Upper lobe of right lung (tissue), 1 donor: Measurements from ENCODE around the gene GTF3C2. TPM values are rescaled to one million over a fixed set of nuclear protein-coding genes. Genes with fewer than 3 reads are reported as not detected.
"Not testable (repeated sequence)": the region's sequence is repeated elsewhere in the genome, so short reads cannot be mapped to it uniquely, and the experiment has no call there.

Experiments
- ATAC-seq: fragments of 200-7000 bp; cut with Tn5 transposase; one replicate; pipeline ENCODE4 v1.9.1; 2020; ENCODE audit warnings: mild to moderate bottlenecking, moderate library complexity
- DNase-seq: peaks from one replicate; pipeline ENCODE4 v3.0.0-alpha.2; 2020
- H3K27ac ChIP-seq: fragments of 200-600 bp; one replicate; pipeline ENCODE4 v1.8.0; 2022
- H3K27me3 ChIP-seq: fragments of 200-600 bp; one replicate; pipeline ENCODE4 v1.8.0; 2022; ENCODE audit warnings: mild to moderate bottlenecking
- H3K36me3 ChIP-seq: fragments of 200-600 bp; one replicate; pipeline ENCODE4 v1.8.0; 2022
- H3K4me1 ChIP-seq: fragments of 200-600 bp; one replicate; pipeline ENCODE4 v1.8.0; 2022
- H3K4me3 ChIP-seq: fragments of 200-600 bp; one replicate; pipeline ENCODE4 v1.8.0; 2022; ENCODE audit warnings: mild to moderate bottlenecking
- H3K9me3 ChIP-seq: fragments of 200-600 bp; one replicate; pipeline ENCODE4 v1.8.0; 2022
- CTCF ChIP-seq: fragments of 200-600 bp; IDR thresholded peaks from one replicate; pipeline ENCODE4 v1.8.0; 2022; ENCODE audit warnings: antibody characterized with exemption
- intact Hi-C: fragments of 100-400 bp; cut with DNase I; formaldehyde crosslinking; loops from one replicate; pipeline ENCODE4 v1.11.0; 2022
- total RNA-seq: library from RNA; stranded (reverse); fragmentation: NEBNext Ultra II Directional; extraction: Animal tissue kit (Norgen Biotek cat#: 25700); gene quantifications from one replicate; pipeline ENCODE4 v1.2.1, GENCODE V29; 2021
- donor health status: DM: no; HTN: yes; CAD: no; lungs with severe emphysema.

Gene GTF3C2
- total RNA-seq, 1 donor from 2014 or later, result 54.4 TPM

DNA sequence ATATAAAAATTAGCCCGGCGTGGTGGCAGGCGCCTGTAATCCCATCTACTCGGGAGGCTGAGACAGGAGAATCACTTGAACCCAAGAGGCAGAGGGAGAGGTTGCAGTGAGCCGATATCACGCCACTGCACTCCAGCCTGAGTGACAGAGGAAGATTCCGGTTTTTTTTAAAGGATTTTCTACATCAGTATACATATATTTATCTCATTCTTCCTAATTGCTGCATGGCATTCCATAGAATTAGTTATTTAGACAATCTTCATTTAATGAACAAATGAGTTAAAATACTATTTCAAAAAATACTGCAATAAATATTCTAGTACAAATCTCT lies 2.0 kb downstream of the GTF3C2 start:
- ATAC-seq (no peak), DNase-seq (no peak)
- no peak for TF ChIP-seq CTCF
- H3K4me1 ChIP-seq, result peaks cover 32% of the 10 kb centered on the region
- H3K36me3 ChIP-seq, result no peaks in the 10 kb centered on the region
- H3K9me3 ChIP-seq, result no peaks in the 10 kb centered on the region
- no peaks in the 10 kb centered on the region for H3K27me3 ChIP-seq
- H3K4me3 ChIP-seq, result no peak overlapping the region
- intact Hi-C loops, result no loop called here
- H3K27ac ChIP-seq, result no peak overlapping the region

GRCh38 chr2:27353762-27354596 lies 2.6 kb downstream of the GTF3C2 start:
- Histone ChIP-seq H3K36me3 (no peaks in the 10 kb centered on the region), H3K9me3 (no peaks in the 10 kb centered on the region), H3K4me1 (peaks cover 32% of the 10 kb centered on the region), H3K4me3 (no peak overlapping the region), H3K27ac (no peak overlapping the region), H3K27me3 (no peaks in the 10 kb centered on the region)
- ATAC-seq, result no peak
- no peak for DNase-seq
- intact Hi-C loops, result no loop called here
- no peak for TF ChIP-seq CTCF

- H3K4me3 ChIP-seq, H3K27me3 ChIP-seq, DNase-seq, ATAC-seq, H3K27ac ChIP-seq, intact Hi-C loops, H3K36me3 ChIP-seq, H3K9me3 ChIP-seq: not testable (repeated sequence)
- H3K4me1 ChIP-seq, result peaks cover 31% of the 10 kb centered on the region
These were observed 3.2 kb downstream of the GTF3C2 start for GRCh38 chr2:27353386-27353761.

- Histone ChIP-seq H3K4me3 (no peak overlapping the region), H3K36me3 (peaks cover 5% of the 10 kb centered on the region), H3K4me1 (peaks cover 23% of the 10 kb centered on the region), H3K27me3 (no peaks in the 10 kb centered on the region), H3K27ac (no peak overlapping the region), H3K9me3 (no peaks in the 10 kb centered on the region)
- DNase-seq (no peak), ATAC-seq (no peak)
- intact Hi-C loops, result no loop called here
- TF ChIP-seq CTCF, result no peak
These were observed 4.6 kb downstream of the GTF3C2 start for GRCh38 chr2:27351802-27352598.

GRCh38 chr2:27350106-27350693 lies 6.4 kb downstream of the GTF3C2 start:
- H3K4me1 ChIP-seq, result peaks cover 16% of the 10 kb centered on the region
- ATAC-seq (no peak), DNase-seq (no peak)
- no peak overlapping the region for H3K27ac ChIP-seq
- TF ChIP-seq CTCF, result no peak
- intact Hi-C loops, result no loop called here
- H3K27me3 ChIP-seq, result no peaks in the 10 kb centered on the region
- peaks cover 5% of the 10 kb centered on the region for H3K36me3 ChIP-seq
- no peaks in the 10 kb centered on the region for H3K9me3 ChIP-seq
- no peak overlapping the region for H3K4me3 ChIP-seq

DNA sequence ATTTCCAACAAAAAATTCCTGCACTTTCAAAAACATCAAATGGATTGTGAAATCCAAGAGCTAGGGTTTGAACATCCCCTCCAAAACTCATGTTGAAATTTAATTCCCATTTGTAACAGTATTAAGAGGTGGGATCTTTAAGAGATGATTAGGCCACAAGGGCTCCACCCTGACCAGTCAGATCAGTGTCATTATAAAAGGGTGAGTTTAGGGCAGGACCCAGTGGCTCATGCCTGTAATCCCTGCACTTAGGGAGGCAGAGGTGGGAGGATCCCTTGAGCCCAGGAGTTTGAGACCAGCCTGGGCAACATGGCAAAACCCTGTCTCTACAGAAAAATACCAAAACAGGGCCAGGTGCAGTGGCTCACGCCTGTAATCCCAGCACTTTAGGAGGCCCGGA lies 8.9 kb downstream of the GTF3C2 start:
- no peak for TF ChIP-seq CTCF
- Histone ChIP-seq H3K4me1 (no peaks in the 10 kb centered on the region), H3K27ac (no peak overlapping the region), H3K36me3 (peaks cover 15% of the 10 kb centered on the region), H3K9me3 (no peaks in the 10 kb centered on the region), H3K4me3 (no peak overlapping the region), H3K27me3 (no peaks in the 10 kb centered on the region)
- ATAC-seq (no peak), DNase-seq (no peak)
- intact Hi-C loops, result no loop called here
